Coronary artery (tissue), 2 donors: ENCODE measurements around the gene TRIO.

ENCODE experiments used
- DNase-seq: peaks from one replicate; pipeline ENCODE4 v3.0.0-alpha.2; 2017; ENCODE audit warnings: low spot score
- H3K27ac ChIP-seq, 2 donors: fragments of 200-600 bp; sonication (generic); one replicate each; pipeline ENCODE4 v1.5.1; 2016 to 2019
- H3K4me3 ChIP-seq: fragments of 200-600 bp; sonication (generic); 2 replicates; pipeline ENCODE4 v1.5.1; 2016; ENCODE audit warnings: mild to moderate bottlenecking, moderate library complexity
- CTCF ChIP-seq: fragments of 200-600 bp; sonication (generic); IDR thresholded peaks from one replicate; pipeline ENCODE4 v1.5.1; 2019; ENCODE audit warnings: antibody characterized with exemption

TRIO gene

GRCh38 chr5:14349029-14349428, 205.9 kb downstream of the TRIO start:
- Histone ChIP-seq H3K27ac (no peak overlapping the region), H3K4me3 (no peak overlapping the region)
- no peak for DNase-seq
- no peak for TF ChIP-seq CTCF

GRCh38 chr5:14351086-14351661, 208.0 kb downstream of the TRIO start:
- DNase-seq: no peak
- no peak overlapping the region for H3K4me3 ChIP-seq
- H3K27ac ChIP-seq: no peak overlapping the region
- TF ChIP-seq CTCF: no peak

- peak; percentile 90 for TF ChIP-seq CTCF
- no peak overlapping the region for H3K27ac ChIP-seq
- DNase-seq: no peak
- H3K4me3 ChIP-seq: no peak overlapping the region
These were observed 208.9 kb downstream of the TRIO start for GRCh38 chr5:14351845-14352712.

GRCh38 chr5:14353726-14354474, 210.8 kb downstream of the TRIO start:
- Histone ChIP-seq H3K4me3 (no peak overlapping the region), H3K27ac (no peak overlapping the region)
- TF ChIP-seq CTCF: no peak
- no peak for DNase-seq

- no peak for DNase-seq
- Histone ChIP-seq H3K27ac (no peak overlapping the region), H3K4me3 (no peak overlapping the region)
- no peak for TF ChIP-seq CTCF
These were observed 212.2 kb downstream of the TRIO start for GRCh38 chr5:14355391-14355790.

- no peak overlapping the region for H3K4me3 ChIP-seq
- no peak for DNase-seq
- H3K27ac ChIP-seq: no peak overlapping the region
- TF ChIP-seq CTCF: no peak
These were observed 213.2 kb downstream of the TRIO start for GRCh38 chr5:14356305-14356704.
